PC-9 (cell line): ENCODE results near the gene TRIM69. TPM values are rescaled to one million over a fixed set of nuclear protein-coding genes. Genes with fewer than 3 reads are reported as not detected.
A peak's percentile ranks its signal among the peaks of the same experiment; 100 is the strongest.
"Not testable (repeated sequence)": the region's sequence is repeated elsewhere in the genome, so short reads cannot be mapped to it uniquely, and the experiment has no call there.

Experiments
- Bru-seq: library from RNA; stranded (reverse); fragments of 400-500 nt; gene quantifications from one replicate; lab custom pipeline; 2021; lab: Mats Ljungman, UMichigan
- BruChase-seq, 2 experiments: library from RNA; stranded (reverse); fragments of 400-500 nt; gene quantifications; one replicate each; lab custom pipeline; 2021; lab: Mats Ljungman, UMichigan
- BruUV-seq: library from RNA; stranded (reverse); fragments of 400-500 nt; replicated peaks from 2 replicates; lab custom pipeline; 2021; lab: Mats Ljungman, UMichigan
- CTCF ChIA-PET: fragments of 300-600 bp; sonication (Branson Sonifier 250); formaldehyde crosslinking; loops from one replicate; lab custom pipeline; 2022; ENCODE audit warnings: antibody characterized with exemption; lab: Charles Lee
- POLR2A ChIA-PET: fragments of 300-600 bp; sonication (Branson Sonifier 250); formaldehyde crosslinking; loops from one replicate; lab custom pipeline; 2022; ENCODE audit warnings: antibody characterized with exemption; ENCODE audit not compliant: unreplicated experiment; lab: Charles Lee
- DNase-seq, 2 experiments: peaks; one replicate each; pipeline versions ENCODE4 v3.0.0 to v3.0.0-alpha.2; 2015 to 2022; ENCODE audit warnings: mixed read lengths in 1 of 2
- H2AFZ ChIP-seq: fragments of 200-600 bp; sonication (generic); 2 replicates; pipeline ENCODE4 v1.8.1; 2017; ENCODE audit warnings: antibody characterized with exemption
- H3F3A ChIP-seq: fragments of 200-600 bp; sonication (generic); 2 replicates; pipeline ENCODE4 v1.8.1; 2017; ENCODE audit warnings: antibody characterized with exemption, mild to moderate bottlenecking, low read depth; ENCODE audit not compliant: insufficient read depth
- H3K27ac ChIP-seq: fragments of 200-600 bp; sonication (generic); 2 replicates; pipeline ENCODE4 v1.6.1; 2016; ENCODE audit warnings: mixed run types
- H3K27me3 ChIP-seq: fragments of 200-600 bp; sonication (generic); 2 replicates; pipeline ENCODE4 v1.6.1; 2016; ENCODE audit warnings: low read depth, mixed run types; ENCODE audit not compliant: insufficient read depth
- H3K36me3 ChIP-seq: fragments of 200-600 bp; sonication (generic); 2 replicates; pipeline ENCODE4 v1.6.1; 2016; ENCODE audit warnings: low read depth, mixed run types
- H3K4me1 ChIP-seq: fragments of 200-600 bp; sonication (generic); replicated peaks from 2 replicates; pipeline ENCODE4 v1.6.1; 2016; ENCODE audit warnings: mixed run types; ENCODE audit not compliant: insufficient read depth
- H3K4me2 ChIP-seq: fragments of 200-600 bp; sonication (generic); 2 replicates; pipeline ENCODE4 v1.6.1; 2017; ENCODE audit warnings: mixed run types
- H3K4me3 ChIP-seq: fragments of 200-600 bp; sonication (generic); 2 replicates; pipeline ENCODE4 v1.6.1; 2016; ENCODE audit warnings: mixed run types
- H3K79me2 ChIP-seq: fragments of 200-600 bp; sonication (generic); 2 replicates; pipeline ENCODE4 v1.6.1; 2017; ENCODE audit warnings: low read depth, mixed run types
- H3K9me2 ChIP-seq: fragments of 200-600 bp; sonication (generic); 2 replicates; pipeline ENCODE4 v1.8.1; 2017; ENCODE audit warnings: mild to moderate bottlenecking; ENCODE audit not compliant: insufficient read depth
- H3K9me3 ChIP-seq: fragments of 200-600 bp; sonication (generic); 2 replicates; pipeline ENCODE4 v1.8.1; 2016; ENCODE audit warnings: low read depth; ENCODE audit not compliant: insufficient read depth
- H4K20me1 ChIP-seq: fragments of 200-600 bp; sonication (generic); 2 replicates; pipeline ENCODE4 v1.8.1; 2017; ENCODE audit not compliant: insufficient read depth
- CTCF ChIP-seq: fragments of 200-600 bp; sonication (generic); conservative IDR thresholded peaks from 2 replicates; pipeline ENCODE4 v1.6.1; 2017; ENCODE audit warnings: mixed run types, antibody characterized with exemption, mild to moderate bottlenecking, moderate library complexity
- EZH2 ChIP-seq: fragments of 200-600 bp; sonication (generic); IDR thresholded peaks from 2 replicates; pipeline ENCODE4 v1.8.0; 2017; ENCODE audit warnings: antibody characterized with exemption, low read depth
- intact Hi-C: fragments of 100-400 bp; cut with micrococcal nuclease; formaldehyde crosslinking; loops from one replicate; pipeline ENCODE4 v1.10.0; 2022; ENCODE audit not compliant: unreplicated experiment
- long read RNA-seq: library from polyadenylated mRNA; stranded (forward); transcript quantifications from one replicate; pipeline ENCODE4 v2.0.0, GENCODE V29; 2022
- total RNA-seq: library from RNA; stranded (reverse); gene quantifications from 2 replicates; pipeline ENCODE4 v1.2.3, GENCODE V29; 2021

Gene TRIM69
- total RNA-seq: 17.4 and 21.3 TPM in 2 replicates
- percentile 35 among the genes with signal in this experiment for Bru-seq, nascent RNA
- percentile 45 among the genes with signal in this experiment for BruChase-seq, experiment 1, labeled RNA remaining after a 2-hour chase
- BruChase-seq, experiment 2, labeled RNA remaining after a 6-hour chase: percentile 46 among the genes with signal in this experiment
- long read RNA-seq, transcript TRIM69-207 (2 exons, 3,190 nt): major isoform, 22 of 26 reads
- long read RNA-seq, partial matches to known transcripts: 0 of 26 reads
- long read RNA-seq, other reads (novel, unspliced or antisense): 4 of 26 reads

GRCh38 chr15:44736181-44736765, at the start of gene TRIM69:
TSS of gene TRIM69 (plus strand) at chr15:44736528. CDS start at chr15:44736705, 177 bp downstream.
- no peaks in the 10 kb centered on the region for H3F3A ChIP-seq
- no peaks in the 10 kb centered on the region for H3K36me3 ChIP-seq
- H3K9me2 ChIP-seq: no peaks in the 10 kb centered on the region
- no peaks in the 10 kb centered on the region for H4K20me1 ChIP-seq
- H3K4me2 ChIP-seq: no peak within 1 kb of the TSS
- CTCF ChIA-PET: interaction anchor here (0.7 to 1.7 kb wide), 3 partner anchors 8 to 152 kb away, joined by 3 to 15 read pairs (median 3); partner anchors contain the start of gene SPG11
- POLR2A ChIA-PET: interaction anchor here (0.9 kb wide), 1 partner anchor 199 kb away, joined by 5 read pairs; the partner anchor contains the start of gene EIF3J
- no peak within 1 kb of the TSS for H3K27ac ChIP-seq
- BruUV-seq: no TSS peak
- intact Hi-C loops: loop anchor here (5.0 kb wide), 1 partner anchor 144 kb away; no protein-coding TSS in a partner anchor
- no peak for DNase-seq
- H3K4me3 ChIP-seq: no peak within 1 kb of the TSS
- no peaks in the 10 kb centered on the region for H3K4me1 ChIP-seq
- no peaks in the 10 kb centered on the region for H3K79me2 ChIP-seq
- no peak within 1 kb of the TSS for H2AFZ ChIP-seq
- no peaks in the 10 kb centered on the region for H3K9me3 ChIP-seq
- TF ChIP-seq CTCF (no peak), EZH2 (no peak)
- H3K27me3 ChIP-seq: no peaks in the 10 kb centered on the region

- H3K4me3 ChIP-seq, H3K9me3 ChIP-seq, H3K9me2 ChIP-seq, intact Hi-C loops, H3K4me1 ChIP-seq, BruUV-seq, DNase-seq, H2AFZ ChIP-seq, H3K27me3 ChIP-seq, POLR2A ChIA-PET, H3K27ac ChIP-seq, H3K79me2 ChIP-seq, CTCF ChIA-PET, H3K36me3 ChIP-seq, H4K20me1 ChIP-seq, H3K4me2 ChIP-seq, H3F3A ChIP-seq: not testable (repeated sequence)
Measured at GRCh38 chr15:44689318-44689717, 47.0 kb upstream of the TRIM69 start.

GRCh38 chr15:44690245-44690644, 46.1 kb upstream of the TRIM69 start:
- intact Hi-C loops, H2AFZ ChIP-seq: not testable (repeated sequence)

GRCh38 chr15:44692659-44693058, 43.7 kb upstream of the TRIM69 start:
- no peak for DNase-seq
- no peaks in the 10 kb centered on the region for H4K20me1 ChIP-seq
- no peak overlapping the region for H3K27ac ChIP-seq
- intact Hi-C loops: no loop called here
- no TSS peak for BruUV-seq
- H3K79me2 ChIP-seq: no peaks in the 10 kb centered on the region
- no peaks in the 10 kb centered on the region for H3K9me2 ChIP-seq
- H3K4me1 ChIP-seq: no peaks in the 10 kb centered on the region
- CTCF ChIA-PET: no interaction called here
- TF ChIP-seq CTCF (no peak), EZH2 (no peak)
- POLR2A ChIA-PET: interaction anchor here (0.6 kb wide), 1 partner anchor 744 kb away, joined by 3 read pairs; no protein-coding TSS in a partner anchor
- no peaks in the 10 kb centered on the region for H3F3A ChIP-seq
- H3K27me3 ChIP-seq: no peaks in the 10 kb centered on the region
- H3K36me3 ChIP-seq: no peaks in the 10 kb centered on the region
- no peak overlapping the region for H3K4me2 ChIP-seq
- H3K4me3 ChIP-seq: no peak overlapping the region
- no peak overlapping the region for H2AFZ ChIP-seq
- no peaks in the 10 kb centered on the region for H3K9me3 ChIP-seq

More at GRCh38 chr15:44690245-44690644, 46.1 kb upstream of the TRIM69 start:
- DNase-seq, POLR2A ChIA-PET, H3K4me3 ChIP-seq, H3K4me2 ChIP-seq, BruUV-seq, H3K9me2 ChIP-seq, H3K27ac ChIP-seq, H3F3A ChIP-seq, H3K79me2 ChIP-seq, CTCF ChIA-PET, H3K36me3 ChIP-seq, H3K9me3 ChIP-seq, H3K4me1 ChIP-seq, H3K27me3 ChIP-seq, H4K20me1 ChIP-seq: not testable (repeated sequence)
